ENCODE measurements around the gene HGFAC.

HGFAC gene

DNA sequence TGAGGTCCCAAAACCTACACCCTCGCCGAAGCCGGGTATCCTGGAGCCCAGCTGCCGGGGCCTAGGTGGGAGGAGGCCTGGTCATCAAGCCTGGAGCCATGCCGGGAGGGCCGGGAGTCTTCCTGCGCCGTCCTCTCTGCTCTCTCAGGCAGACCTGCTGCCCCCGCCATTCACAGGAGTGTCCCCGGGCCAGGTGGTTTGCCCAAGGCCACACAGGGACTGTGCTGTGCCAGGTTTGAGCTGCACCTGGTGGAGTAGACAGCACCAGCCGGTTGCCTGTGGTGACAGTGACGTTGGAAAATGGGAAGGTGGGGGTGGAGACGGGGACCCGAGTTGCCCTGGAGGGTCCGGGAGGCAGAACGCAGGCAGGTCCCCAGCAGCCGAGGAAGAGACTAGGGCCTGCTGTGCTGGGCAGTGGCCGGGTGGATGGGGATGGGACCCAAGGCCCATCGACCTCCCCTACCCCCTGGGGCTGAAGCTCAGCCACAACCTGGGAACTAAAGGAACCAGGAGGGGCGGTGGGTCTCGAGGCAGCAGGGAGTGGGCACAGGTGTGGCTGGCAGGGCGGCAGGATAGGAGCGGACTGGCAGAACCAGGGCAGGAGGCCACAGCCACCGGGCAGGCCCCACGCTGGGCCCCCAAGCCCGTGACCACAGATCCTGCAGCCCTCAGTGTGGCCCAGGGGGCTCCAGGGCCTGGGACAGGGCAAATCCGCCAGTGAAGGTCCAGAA, 30.8 kb downstream of the HGFAC start:
- DNase-seq = no peak

DNA sequence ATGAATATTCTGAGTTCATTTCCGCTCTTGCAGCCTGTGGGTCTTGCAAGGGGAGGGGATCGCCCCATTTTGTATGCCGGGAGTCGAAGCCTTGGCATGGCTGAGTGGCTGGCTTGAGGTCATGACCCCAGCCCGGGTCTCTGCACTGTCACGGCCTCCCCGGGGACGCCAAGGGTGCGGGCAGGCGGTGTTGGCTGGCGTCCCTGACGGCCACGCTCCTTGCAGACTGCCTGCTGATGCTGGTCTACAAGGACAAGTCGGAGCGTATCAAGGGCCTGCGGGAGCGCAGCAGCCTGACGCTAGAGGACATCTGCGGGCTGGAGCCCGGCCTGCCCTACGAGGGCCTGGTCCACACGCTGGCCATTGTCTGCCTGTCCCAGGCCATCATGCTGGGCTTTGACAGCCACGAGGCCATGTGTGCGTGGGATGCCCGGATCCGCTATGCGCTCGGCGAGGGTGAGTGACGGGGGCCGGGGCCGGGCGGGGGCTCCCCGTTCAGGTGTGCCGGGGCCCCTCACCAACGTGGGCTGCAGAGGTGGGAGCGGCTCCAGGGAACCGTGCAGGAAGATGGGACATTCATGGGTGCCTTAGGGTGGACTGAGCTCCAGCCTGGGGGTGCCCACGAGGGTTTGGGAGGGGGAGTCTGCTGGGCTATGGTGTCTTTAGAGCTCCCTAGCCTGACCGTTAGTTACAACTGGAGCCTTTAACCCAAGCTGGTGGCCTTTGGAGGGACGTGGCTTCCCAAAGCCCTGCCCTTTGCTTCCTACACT, 31.6 kb downstream of the HGFAC start:
- no peak for DNase-seq

DNA sequence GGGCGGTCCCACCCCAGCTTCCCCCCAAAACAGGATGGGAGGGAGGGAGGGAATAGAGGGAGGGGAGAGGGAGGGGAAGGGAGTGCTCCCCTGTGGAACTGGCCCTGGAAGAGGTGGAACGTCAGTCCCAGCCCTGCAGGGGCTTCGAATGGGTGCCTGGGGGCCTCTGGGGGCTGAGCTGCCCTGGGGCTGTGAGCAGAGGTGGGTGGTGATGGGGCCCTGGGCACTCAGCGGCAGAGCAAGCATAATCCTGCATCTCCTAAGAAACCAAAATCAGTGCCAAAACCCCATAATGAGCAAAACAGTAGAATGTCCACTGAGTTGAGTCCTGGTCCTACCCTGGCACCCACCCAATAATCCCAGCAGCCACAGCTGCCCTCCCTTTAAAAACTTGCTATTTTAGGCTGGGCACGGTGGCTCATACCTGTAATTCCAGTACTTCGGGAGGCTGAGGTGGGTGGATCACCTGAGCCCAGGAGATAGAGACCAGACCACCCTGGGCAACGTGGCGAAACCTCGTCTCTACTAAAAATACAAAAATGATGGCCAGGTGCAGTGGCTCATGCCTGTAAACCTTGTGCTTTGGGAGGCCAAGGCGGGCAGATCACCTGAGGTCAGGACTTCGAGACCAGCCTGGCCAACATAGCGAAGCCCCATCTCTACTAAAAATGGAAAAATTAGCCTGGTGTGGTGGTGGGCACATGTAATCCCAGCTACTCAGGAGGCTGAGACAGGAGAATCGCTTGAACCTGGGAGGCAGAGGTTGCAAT, 32.4 kb downstream of the HGFAC start:
- no peak for DNase-seq

DNA sequence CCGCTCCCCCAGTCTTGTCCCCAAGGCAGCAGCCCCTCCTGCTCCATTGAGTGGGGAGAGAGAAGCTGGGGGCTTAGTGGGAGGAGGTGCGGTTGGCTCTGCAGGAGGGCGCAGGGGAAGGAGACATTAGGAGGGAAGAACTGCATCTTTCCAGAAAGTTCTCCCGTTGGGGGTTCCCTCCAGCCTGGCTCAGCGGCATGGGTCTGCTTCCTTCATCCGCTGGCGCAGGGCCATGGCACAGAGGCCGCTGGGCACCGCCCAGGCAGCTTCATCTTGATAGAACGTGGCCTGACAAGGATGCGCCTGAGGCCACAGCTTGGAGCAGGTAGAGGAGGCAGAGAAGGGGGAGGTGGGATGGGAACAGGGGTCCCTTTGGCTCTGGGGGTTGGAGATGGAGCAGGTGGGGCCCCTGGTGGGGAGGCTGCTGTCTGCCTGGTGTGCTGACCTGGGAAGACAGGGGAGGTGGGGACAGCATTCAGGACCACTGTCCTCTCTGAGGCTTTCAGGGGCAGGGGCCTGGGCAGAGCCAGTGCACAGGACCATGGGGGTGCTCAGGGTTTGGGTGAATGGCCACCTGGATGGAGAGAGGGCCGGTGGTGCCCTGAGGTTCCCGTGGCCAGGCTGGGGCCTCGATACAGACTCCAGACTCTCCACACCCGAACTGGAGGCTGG, 33.4 kb downstream of the HGFAC start:
- no peak for DNase-seq

DNA sequence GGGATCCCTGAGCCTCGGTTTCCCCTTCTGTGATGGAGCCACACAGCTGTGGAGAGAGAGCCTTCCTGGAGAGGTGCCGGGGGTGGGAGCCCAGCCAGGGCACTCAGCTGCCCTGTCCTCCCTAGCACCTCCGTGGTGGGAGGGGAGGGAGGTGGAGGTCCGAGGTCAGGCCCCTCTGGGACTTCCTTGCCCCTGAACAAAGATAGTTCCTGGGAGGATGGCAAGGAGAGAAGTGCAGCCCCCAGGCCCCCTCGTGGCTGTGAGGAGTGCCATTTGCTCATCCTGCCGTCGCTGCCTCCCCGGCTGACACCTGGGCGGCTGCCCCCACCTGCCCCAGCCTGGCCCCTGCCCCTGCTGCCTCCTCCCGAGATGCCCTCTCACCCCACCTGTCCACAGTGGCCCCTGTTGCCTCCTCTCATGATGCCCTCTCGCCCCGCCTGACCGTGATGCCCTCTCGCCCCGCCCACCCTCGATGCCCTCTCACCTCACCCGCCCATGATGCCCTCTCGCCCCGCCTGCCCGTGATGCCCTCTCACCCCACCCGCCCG, 34.0 kb downstream of the HGFAC start:
- no peak for DNase-seq

DNA sequence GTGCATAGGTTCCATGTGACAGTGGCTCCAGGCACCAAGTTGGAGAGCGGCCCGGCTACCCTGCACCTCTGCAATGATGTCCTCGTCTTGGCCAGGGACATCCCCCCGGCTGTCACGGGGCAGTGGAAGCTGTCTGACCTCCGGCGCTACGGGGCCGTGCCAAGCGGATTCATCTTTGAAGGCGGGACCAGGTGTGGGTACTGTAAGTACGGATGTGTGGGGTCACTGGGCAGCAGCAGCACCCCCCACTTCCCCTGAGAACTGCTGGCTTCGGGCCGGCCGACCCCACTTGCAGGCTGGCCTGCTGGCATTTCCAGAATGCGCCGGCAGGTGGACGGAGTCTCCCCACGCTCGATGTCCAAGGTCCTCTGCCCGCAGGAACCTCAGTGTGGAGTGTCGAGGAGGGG, 34.6 kb downstream of the HGFAC start:
- no peak for DNase-seq

DNA sequence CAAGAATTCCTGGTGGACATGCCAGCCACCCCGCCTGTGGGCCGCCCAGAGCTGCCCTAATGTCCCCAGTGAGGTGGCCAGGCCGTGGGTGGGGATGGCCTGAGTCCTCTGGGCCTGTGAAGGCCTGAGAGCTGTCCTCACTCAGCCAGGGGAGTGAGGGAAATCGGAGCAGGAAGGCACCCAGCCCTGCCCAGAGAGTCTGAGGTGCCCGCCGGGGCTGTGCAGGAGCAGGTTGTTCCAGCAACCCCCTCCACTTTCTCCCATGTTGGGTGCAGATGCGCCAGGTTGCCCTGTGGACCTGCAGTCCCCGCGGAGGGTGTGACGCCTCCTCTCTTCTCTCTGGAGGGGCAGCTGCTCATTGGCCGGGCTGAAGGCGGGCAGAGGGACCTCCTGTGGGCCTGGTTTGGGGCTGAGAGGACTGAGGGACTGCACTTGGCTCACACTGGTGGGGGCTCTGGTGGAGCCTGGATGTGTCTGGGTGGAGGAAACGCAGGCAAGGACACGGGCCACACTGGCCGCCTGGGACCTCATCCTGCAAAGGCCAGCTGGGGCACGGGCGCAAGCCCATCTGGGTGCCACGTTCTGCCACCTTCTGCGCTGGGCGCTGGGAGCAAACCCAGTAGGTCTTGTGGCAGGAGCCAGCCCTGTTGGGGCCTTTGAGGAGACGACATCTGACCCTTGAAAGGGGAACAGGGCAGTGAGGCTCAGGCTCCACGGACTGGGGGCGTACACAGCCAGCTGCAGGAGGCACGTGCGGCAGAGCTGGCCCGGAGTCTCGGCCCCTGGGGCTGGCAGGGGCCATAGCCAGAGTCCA, 35.4 kb downstream of the HGFAC start:
- DNase-seq = no peak

DNA sequence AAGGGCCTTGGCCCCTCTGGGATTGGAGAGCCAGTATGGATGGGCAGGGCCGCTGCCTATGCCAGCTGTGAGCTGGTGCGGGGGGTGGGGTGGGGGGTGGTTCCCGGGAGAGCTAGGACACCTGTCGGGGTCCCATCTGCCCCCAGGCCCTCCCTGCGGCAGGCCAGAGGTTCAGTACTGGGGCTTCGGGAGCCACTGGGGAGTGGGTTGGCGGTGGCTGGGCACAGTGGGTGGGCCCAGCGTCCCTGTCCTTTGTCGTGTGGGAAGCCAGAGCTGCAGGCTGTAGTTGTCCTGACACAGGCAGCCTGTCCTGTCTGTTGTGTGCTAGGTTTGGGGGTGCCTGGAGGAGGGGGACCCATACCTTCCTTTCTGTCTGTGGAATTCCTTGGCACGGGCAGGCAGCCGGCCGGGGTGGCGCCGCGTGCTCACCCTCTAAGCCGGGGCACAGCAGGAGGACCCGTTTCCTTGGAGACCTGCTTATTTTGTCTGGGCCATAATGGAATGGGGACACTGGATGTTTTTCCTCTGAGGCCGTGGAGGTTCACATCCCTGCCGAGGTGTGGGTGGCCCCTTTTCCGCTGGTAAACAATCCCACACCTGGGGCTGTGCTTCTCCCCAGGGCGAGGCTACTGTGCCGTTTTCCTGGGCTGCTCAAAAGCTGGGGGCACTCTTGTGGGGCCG, 36.1 kb downstream of the HGFAC start:
- DNase-seq = no peak

DNA sequence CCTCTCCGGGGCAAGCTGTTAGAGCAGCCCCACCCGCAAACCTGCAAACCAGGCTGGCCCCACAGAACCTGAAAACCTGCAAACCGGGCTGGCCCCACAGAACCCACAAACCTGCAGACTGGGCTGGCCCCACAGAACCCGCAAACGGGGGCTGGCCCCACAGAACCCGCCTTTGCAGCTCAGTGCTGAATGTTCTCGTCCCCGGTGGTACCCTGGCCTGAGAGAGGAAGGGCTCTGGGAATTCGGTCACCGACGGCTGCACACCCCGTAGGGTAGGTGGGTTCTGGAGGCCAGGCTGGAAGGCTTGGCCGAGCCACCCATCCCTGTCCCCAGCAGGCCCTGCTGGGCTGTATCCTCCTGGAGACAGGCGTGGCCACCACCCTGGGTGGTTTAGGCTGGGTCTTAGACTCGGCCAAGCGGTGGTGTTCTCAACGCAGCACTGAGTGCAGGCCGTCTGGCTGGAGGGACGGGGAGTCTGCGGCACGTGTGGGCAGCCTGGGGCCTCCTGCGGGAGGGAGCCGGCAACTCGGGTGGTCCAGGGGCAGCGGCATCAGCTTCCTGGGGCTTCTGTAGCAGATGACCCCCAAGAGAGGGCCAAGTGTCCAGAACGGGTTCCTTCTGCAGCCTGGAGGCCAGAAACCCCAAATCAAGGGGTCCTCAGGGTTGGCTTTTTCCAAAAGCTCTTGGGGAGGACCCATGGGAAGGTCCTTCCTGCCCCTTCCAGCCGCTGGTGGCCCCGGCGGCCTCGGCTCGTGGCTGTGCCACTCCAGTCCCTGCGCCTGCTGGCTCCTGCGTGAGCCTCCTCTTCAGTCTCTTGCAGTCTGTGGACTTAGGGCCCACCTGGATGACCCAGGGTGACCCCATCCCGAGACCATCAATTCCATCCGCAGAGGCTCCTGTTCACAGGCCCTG, 36.9 kb downstream of the HGFAC start:
- DNase-seq = no peak

DNA sequence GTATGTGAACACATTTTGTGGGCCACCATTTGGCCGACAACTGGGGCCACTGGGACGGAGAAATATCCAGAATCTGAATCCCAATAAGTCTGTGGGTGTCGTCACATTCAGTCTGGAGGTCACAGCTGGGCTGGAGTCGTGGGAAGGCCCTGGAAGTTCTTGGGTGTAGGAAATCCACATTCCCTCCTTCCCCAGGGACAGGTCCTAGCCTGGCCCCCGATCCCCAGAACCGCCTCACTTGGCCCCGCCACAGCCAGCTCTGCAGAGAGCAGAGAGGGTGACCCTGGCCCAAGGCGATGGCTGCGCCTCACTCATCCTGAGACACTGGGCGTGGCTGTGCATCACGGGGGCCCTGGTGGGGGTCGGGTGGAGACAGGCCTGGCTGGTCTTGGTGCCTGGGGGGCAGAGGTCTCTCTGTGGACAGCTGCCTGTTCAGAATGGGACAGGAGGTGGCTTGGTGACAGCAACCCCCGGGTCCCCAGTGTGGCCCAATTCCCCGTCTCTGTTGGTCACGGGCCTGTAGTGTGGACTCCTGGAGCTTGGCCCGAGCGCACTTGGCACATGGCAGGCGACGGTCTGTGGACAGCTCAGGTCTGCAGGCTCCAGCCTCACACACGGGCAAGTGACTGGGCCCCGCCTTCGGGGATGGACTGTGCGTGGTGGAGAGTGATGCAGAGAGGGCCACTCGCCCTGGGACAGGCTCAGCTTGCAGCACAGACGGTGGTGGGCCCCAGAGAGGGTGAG, 37.8 kb downstream of the HGFAC start:
- no peak for DNase-seq

DNA sequence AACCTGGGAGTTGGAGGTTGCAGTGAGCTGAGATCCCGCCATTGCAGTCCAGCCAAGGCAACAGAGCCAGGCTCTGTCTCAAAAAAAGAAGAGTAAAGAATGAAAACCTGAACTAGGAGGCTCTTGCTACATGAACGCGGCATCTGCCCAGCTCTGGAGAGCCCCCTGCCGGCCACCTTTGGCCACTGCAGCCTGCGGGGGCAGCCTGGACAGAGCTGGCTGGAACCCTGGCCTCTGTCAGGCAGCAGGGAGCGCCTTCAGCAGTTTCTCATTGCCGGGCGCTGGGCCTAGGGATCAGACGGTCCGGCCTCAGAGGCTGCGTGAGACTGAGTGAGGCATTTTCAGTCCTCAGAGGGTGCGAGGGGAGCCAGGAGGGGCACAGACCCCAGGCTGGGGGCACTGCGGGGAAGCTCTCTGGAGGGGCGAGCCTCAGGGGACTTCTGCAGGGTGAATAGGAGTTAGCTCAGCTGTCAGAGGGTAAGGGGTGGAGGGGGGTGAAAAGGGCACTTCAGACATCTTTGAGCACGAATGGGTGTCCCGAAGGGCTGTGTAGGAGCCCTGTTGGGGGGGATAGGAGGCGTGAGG, 38.9 kb downstream of the HGFAC start:
- peak in 42 of 56 donors; percentile 10 to 80 (median 45) for DNase-seq

DNA sequence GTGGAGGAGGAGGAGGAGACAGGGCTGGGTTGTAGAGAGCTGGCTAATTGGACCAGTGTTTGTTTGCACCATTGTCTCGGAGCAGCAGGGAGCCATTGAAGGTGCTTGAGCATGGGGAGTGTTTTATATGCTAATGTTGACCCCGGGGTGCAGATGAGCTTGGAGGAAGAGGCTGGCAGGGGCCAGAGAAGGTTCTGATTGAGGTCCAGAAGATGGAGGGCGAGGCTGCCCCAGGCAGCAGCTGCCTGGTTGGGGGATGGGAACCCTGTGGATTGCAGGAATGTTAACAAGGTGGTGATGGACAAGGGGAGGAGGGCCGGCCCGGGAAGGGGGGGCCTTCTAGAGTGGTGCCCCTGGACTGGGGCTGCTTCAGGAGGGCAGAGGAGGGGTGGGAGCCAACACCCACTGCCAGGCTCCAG, 39.4 kb downstream of the HGFAC start:
- no peak for DNase-seq

DNA sequence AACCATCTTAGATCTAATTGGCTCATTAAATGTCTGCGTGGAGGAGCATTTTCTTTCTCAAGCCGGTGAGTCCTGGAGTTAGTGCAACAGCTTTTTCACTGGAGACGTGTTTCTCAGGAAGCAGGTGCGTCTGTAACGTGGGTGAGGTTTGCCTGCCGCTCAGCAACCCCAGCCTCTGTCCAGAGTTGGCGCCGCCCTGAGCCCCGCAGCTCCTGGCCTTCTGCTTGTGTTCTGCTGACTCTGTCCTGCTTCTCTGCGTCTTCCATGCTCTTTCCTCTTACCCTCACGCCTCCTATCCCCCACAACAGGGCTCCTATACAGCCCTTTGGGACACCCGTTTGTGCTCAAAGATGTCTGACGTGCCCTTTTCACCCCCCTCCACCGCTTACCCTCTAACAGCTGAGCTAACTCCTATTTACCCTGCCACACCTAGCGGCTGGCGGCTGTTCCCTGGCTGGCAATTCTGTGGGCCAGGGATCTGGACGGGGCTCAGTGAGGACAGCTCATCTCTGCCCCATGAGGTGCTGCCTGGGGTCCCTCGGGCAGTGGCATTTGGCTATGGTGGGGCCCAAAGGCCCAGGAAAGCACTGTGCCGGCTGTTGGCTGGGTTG, 40.1 kb downstream of the HGFAC start:
- no peak for DNase-seq

DNA sequence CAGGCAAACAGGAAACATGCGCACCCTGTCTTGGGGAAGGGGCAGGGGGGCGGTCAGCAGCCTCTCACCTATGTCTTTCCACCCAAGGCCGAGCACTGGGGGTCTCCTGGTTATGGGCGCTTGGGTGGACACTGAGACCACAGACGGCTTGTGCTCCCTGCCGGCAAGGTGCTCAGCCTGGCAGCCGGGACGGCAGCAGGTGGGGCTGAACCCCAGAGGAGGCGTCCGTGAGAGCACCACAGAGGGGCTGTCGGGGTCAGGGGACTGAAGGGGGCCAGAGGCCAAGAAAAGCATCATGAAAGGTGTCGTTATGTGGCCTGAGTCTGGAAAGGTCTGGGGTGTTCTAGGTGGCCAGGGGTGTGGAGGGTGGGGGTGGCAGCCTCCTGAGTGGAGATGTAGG, 40.9 kb downstream of the HGFAC start:
- DNase-seq = no peak

DNA sequence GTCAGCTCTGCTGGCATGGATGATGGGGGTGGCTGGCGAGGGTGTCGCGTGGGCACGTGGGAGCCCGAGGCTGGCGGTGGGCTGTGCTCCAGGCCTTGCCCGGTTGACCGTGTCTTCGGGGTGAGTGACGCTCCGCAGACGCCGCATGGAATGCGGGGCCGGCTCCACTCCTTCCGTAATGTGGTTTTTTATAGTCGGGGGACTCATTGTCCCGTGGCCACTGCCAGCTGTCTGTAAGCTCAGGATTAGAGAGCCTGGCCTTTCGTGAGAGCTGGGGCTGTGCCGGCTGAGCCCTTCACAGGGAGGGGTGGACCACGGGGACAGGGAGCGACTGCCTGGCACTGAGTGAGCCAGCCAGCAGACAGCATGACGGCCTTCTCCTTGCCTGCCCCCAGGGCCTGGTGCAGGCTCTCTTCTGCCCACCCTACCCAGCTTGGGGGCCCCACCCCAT, 41.7 kb downstream of the HGFAC start:
- DNase-seq = peak in 14 of 56 donors; percentile 15 to 66 (median 38)

DNA sequence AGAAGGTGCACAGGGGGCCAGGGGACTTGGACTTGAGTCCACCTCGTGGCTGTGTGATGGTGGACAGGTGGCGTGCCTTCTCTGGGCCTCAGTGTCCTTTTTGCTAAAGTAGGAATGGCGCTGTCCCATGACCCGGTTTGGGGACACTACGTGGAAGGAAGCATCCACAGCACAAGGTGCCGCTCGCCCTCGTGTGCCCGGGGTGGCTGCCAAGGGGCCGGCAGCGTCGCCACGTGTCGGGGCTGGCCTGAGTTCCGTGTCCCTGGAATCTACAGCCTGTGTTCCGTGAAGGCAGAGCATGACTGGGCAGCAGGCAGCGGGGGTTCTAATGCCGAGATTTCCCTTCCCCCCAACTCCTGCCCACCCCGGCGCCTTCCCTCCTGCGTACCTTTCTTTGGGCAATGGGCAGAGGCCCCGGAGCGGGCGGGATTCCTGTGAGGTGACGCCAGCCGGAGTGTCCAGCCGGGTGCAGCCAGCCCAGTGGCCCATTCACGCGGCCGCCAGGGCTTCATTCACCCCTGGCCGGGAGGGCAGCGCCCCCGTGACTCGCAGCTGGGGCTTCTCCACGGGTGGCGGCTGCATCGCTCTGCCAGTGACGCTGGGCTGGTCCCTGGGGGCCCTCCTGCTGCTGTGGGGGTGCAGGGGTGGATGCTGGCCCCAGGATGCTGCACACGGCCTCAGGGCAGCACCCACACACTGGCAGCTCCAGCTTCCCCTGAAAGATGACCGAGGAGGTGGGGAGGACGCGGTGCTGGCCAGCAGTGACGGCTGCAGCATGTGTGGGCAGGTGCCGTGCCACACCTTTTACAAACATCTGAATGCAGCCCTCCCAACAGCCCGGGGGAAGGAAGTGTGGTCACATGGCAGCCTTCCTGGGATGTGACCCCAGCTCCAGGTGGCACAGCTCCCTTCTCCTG, 42.5 kb downstream of the HGFAC start:
- peak in 5 of 56 donors; percentile 21 to 54 (median 33) for DNase-seq

All from amygdala (tissue), 56 donors.